Stomach (tissue), 4 donors: ENCODE measurements around the gene WWOX.

Source experiments
- CTCF ChIP-seq, 7 experiments: fragments of 450-650 bp in 4 of 7; fragments of 200-600 bp in 3 of 7; sonication (generic) in 3 of 7; IDR thresholded peaks; one replicate each; pipeline ENCODE4 v1.5.1; 2016 to 2019; ENCODE audit warnings: antibody characterized with exemption in 7 of 7, control low read depth in 2 of 7, mild to moderate bottlenecking in 1 of 7
- EP300 ChIP-seq: sonication (generic); formaldehyde crosslinking; IDR thresholded peaks from one replicate; pipeline ENCODE4 v1.6.1; 2017; ENCODE audit warnings: antibody characterized with exemption
- POLR2AphosphoS5 ChIP-seq, 3 donors: sonication (generic); formaldehyde crosslinking; IDR thresholded peaks; one replicate each; pipeline ENCODE4 v1.6.1; 2016; ENCODE audit warnings: antibody characterized with exemption in 3 of 3

GRCh38 chr16:78900966-78901365, 801.5 kb downstream of the WWOX start:
- no peak for TF ChIP-seq CTCF (IDR thresholded peaks at IDR 0.05)
- no peak for TF ChIP-seq POLR2AphosphoS5 (IDR thresholded peaks at IDR 0.05)
- TF ChIP-seq EP300, result no peak
